HG03575 (cell line): Measurements from ENCODE around the gene NAA10.

Experiments used
- ATAC-seq: cut with Tn5 transposase; IDR thresholded peaks from one replicate; pipeline ENCODE4 v1.9.1; 2021; ENCODE audit not compliant: unreplicated experiment, insufficient number of reproducible peaks, low FRiP score; ENCODE audit errors: extremely low read depth

The NAA10 gene

DNA sequence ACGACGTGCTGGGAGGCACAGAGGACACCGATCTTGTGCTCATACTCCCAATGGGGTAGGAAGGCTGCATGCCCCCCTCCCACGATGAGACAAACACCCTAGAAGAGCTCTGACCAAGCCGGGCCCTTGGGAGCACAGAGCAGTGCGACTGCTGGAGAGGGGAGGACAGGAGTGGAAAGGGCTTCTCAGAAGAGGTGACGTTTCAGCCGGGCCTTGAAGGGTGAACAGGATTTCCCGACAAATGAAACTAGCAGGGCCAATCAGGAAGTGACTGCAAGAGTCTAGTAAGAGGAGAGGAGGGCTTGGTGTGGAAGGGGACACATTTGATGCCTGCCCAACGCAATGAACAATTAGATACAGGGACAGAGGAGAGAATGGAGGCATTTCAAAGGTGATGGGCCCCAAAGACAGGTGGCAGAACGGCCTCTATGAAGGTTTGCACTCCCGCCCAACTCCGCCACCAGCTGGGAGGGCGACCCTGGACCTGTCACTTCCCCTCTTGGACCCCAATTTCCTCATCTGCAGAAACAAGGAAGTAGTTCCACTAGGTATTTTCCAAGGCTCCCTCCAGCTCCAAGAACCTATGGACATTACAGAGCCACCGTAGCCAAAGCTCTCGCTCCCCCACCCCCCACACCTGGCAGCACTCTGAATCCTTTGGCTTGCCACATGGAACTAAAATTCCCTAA, 32.8 kb upstream of the NAA10 start:
- ATAC-seq, result no peak

GRCh38 chrX:153966841-153967535, 32.2 kb upstream of the NAA10 start:
- no peak for ATAC-seq

GRCh38 chrX:153966283-153966688, 31.4 kb upstream of the NAA10 start:
- no peak for ATAC-seq

GRCh38 chrX:153965406-153965805, 30.6 kb upstream of the NAA10 start:
- ATAC-seq, result no peak

GRCh38 chrX:153964105-153964504, 29.3 kb upstream of the NAA10 start:
- no peak for ATAC-seq

- no peak for ATAC-seq
Measured at GRCh38 chrX:153963546-153963945, 28.7 kb upstream of the NAA10 start.

- no peak for ATAC-seq
Measured at GRCh38 chrX:153961292-153961691, 26.5 kb upstream of the NAA10 start.

DNA sequence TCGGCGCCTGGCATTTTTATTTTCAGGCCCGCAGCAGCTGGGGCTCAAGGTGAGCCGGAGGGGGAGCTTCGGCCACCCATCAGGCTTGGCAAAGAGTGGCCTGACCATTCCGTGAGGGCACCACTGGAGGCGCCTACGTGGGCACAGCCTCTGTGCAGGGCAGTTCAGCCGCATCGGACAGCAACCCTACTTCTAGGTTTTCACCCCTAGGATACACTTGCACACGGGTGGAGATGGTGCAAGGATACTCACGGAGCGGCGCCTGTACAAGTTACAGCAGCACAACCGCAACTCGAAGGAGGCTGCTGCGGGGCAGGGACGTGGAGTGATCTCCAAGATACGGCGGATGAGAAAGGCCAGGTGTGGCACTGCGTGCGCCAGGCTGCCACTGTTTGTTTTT, 25.9 kb upstream of the NAA10 start:
- no peak for ATAC-seq

- ATAC-seq, result no peak
Measured at GRCh38 chrX:153960077-153960476, 25.2 kb upstream of the NAA10 start.

GRCh38 chrX:153959649-153960048, 24.8 kb upstream of the NAA10 start:
- no peak for ATAC-seq

DNA sequence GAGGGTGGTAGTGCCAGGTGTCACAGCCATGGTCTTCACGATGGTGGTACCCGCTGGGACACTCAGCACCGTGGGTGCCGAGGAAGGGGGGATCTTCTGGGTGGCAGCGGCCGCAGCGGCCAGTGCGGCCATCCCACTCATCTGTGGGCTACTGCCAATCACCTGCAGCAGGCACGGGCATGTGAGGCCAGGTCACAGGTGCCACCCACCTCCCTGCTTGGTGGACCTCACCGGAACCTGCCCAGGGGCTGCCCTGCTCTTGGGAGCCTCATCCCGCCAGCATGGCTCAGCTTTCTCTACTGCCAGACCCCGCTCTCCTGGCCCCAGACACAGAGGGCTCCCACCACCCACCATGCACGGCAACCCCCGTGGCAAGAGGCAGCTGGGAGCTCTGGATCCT, 23.8 kb upstream of the NAA10 start:
- ATAC-seq, result no peak

- no peak for ATAC-seq
Measured at GRCh38 chrX:153957224-153957623, 22.4 kb upstream of the NAA10 start.

- no peak for ATAC-seq
Measured at GRCh38 chrX:153956044-153956907, 21.4 kb upstream of the NAA10 start.

DNA sequence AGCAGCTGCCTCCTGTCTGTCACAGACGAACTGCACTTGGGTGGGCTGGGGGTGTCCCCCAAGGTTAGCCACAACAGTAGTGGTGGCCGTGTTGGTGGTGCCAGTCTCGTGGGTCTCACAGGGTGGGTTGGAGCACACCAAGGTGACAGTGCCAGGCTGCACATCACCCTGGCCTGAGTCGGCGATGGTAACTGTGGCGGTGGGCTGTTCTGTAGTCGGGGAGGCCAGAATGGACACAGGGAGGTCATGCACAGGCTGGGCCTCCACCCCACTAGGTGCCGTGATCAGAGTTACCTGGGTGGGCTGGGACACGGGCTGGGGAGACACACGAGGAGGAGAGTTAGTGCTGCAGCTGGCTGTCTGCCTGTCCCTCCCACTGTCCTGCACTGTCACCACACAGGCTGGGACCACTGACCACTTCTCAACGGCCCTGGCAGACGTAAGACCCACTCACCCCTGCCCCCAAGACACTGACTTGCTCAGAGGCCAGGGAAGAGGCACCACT, 20.4 kb upstream of the NAA10 start:
- ATAC-seq, result no peak

DNA sequence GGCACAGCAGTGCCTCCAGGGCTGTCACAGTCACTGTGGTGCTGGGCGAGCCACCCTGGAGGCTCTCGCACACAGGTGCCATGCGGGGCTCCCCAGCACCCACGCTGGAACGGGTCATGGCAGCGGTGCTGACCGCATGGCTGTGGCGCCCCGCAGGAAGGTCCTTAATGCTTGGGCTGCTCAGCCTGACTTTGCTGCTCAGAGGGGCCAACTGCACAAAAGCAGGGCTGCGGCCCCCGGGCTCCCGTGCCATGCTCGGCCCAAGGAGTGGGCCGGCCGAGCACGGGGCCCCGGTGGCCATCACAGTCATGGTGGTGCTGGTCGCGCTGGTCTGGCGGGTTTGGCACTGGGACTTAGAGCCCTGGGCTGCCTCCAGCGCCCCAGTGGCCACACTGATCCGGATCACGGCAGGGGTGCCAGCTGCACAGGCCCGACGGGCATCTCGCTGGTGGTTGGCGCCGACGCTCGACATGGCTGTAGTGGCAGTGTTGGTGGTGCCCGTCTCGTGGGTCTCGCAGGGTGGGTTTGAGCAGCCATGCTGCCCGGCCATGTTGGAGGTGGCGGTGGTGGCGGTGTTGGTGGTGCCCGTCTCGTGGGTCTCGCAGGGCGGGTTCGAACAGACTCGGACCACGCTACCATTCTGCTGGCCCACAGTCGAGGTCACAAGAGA, 19.9 kb upstream of the NAA10 start:
- no peak for ATAC-seq

DNA sequence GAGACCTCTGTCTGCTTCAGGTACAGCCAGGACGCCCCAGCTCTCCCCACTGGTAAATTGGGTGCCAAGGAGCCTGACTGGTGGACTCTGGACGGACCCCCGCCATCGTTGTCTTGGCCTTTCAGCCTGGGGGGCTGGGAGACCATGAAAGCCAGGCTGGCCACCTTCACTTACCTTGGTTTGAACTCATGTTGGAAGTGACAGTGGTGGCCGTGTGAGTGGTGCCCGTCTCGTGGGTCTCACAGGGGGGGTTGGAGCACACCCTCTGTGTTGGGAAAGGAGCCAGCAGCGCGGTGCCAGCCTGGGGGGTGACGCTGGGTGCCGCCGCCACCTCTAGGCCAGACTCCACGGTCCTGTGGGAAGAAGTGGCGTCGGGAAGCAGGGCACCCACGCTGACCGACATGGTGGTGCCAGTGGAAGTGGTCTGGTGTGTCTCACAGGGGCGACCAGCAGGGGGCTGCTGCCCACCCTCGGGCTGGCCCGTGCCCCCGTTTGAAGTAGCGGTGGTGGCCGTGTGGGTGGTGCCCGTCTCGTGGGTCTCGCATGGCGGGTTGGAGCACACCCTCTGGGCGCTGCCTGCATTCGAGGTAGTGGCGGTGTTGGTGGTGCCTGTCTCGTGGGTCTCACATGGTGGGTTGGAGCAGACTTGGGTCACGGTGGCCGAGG, 19.2 kb upstream of the NAA10 start:
- no peak for ATAC-seq

DNA sequence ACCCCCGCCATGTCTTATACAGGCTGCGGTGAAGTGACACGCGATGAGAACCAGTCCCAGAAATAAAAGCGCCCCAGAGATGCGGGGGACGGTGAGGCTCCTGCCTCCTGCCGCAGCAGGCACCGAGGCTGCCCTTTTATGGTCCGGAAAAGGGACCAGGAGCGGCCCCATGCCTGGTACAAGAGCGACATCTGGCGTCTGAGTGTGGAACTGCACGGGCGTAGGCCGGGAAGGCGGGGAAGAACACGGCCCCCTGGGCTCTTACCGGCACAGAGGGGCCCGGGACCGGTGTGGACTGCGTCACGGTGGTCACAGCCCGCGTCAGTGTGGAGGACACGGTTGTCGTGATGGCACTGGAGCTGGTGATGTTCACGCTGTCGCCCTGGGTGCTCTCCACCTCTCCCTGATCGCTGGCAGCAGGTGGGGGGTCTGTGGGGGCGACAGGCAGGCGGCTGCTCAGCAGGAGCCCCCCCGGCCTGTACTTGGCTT, 18.5 kb upstream of the NAA10 start:
- ATAC-seq, result no peak

GRCh38 chrX:153952373-153953026, 17.7 kb upstream of the NAA10 start:
- no peak for ATAC-seq
